ENCODE results near the gene CDH24. TPM values are rescaled to one million over a fixed set of nuclear protein-coding genes. Genes with fewer than 3 reads are reported as not detected.
A peak's percentile ranks its signal among the peaks of the same experiment; 100 is the strongest.

The CDH24 gene
- total and polyA plus RNA-seq, 9 of the 15 experiments (the other 6 are each of a cell fraction or from before 2014, with no cell fraction given) = 0.04 to 16.2 (median 4.9) TPM

DNA sequence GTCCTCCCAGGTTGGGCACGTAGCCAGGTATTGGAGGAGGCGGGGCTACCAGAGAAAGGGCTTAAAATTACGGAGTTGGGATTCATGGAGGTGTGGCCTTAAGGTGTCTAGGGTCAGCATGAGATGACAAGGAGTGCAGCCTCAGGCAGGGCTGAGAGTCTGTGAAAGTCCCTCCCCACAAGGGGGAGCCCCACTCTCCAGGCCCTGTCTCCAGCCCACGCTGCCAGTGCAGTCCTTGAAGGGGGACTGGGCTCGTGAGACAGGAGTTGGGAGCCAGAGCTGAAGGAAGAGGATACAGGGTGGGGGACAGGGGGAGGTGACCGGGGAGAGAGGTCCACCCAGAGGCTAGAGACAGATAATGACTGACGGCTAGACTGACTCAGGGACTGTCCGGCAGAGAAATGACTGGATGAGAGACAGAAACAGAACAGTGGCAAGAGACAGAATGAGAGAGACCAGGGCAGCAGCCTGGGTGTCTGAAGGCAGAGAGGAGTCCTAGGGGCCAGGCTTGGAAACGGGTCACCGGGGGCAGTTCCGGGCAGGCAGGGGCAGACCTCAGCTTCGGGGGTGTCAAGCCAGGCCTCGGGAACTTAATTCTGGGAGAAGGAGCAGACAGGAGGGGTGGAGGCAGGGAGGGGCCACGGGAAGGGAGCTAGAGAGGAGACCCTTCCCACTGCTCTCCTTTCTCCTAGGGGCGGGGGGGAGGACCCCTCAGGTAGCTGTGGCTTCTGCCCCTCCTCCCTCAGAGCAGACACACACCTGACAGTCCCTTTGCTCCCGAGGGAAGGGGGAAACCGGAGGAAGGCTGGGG lies 970 bp downstream of the CDH24 start:
- Histone ChIP-seq H3K9me1 (ENCODE audit: control insufficient read depth, insufficient read depth, low read length) (no peaks in the 10 kb centered on the region), H4K20me1 (replicated peaks; ENCODE audit: control insufficient read depth, insufficient read depth, low read length) (0 out of 2 replicates have a peak, but pooled peaks cover 2% of the 10 kb centered on the region), H3K27ac (ENCODE audit: extremely low read depth, low read depth, low read length) (peak overlapping the region; percentile 7; the same call in 2 of the 3 replicates), H3K4me2 (ENCODE audit: insufficient read depth, low read length) (peak overlapping the region; percentile 74), H3K36me3 (ENCODE audit: control insufficient read depth, insufficient read depth, low read length) (peaks cover 28% of the 10 kb centered on the region), H3K27me3 (ENCODE audit: control insufficient read depth in 2 of 2, insufficient read depth in 2 of 2, low read length in 2 of 2) (no peaks in the 10 kb centered on the region), H3K4me1 (replicated peaks in 1 of 2; ENCODE audit: control insufficient read depth in 2 of 2, insufficient read depth in 2 of 2, low read length in 2 of 2) (peaks cover 11 to 51% of the 10 kb centered on the region in 2 experiments), H3K9me3 (replicated peaks; ENCODE audit: control insufficient read depth, insufficient read depth, low read depth, low read length) (no peaks in the 10 kb centered on the region), H3K4me3 (peak overlapping the region; percentile 69), H3K79me2 (ENCODE audit: control insufficient read depth, insufficient read depth, low read length) (no peaks in the 10 kb centered on the region; the same call in 2 of the 3 replicates), H3K9ac (ENCODE audit: insufficient read depth in 1 of 2, low read depth in 2 of 2, low read length in 2 of 2) (peak overlapping the region; percentile 47 to 91), H2AFZ (ENCODE audit: low read depth, low read length) (peak overlapping the region; percentile 78)
- in situ Hi-C loops (cut with MboI) (no loop called here), intact Hi-C loops (cut with micrococcal nuclease) (loop anchor here (1.0 kb wide), 2 partner anchors 53 to 62 kb away; no protein-coding TSS in a partner anchor)
- CTCF ChIA-PET (ENCODE audit: low intra/inter-chr PET ratio) = interaction anchor here (0.8 to 9.2 kb wide), 6 partner anchors 50 to 500 kb away, joined by 3 to 141 read pairs (median 16); partner anchors contain the start of gene AJUBA
- FAIRE-seq (peak; percentile 97), DNase-seq (ENCODE audit: extremely low read depth in 1 of 4, low spot score in 3 of 4) (peak; percentile 87 to 92 (median 89)), ATAC-seq (peak; percentile 83)
- POLR2A ChIA-PET = interaction anchor here (0.6 to 2.0 kb wide), 11 partner anchors 22 to 238 kb away, joined by 3 to 17 read pairs (median 3); partner anchors contain the start of genes HAUS4 and PSMB5
- no TSS peak for BruUV-seq (replicated peaks)
- 8% methylated on average over 13 of the region's 17 CpGs for WGBS (ENCODE audit: insufficient coverage, low coverage, missing lambda C conversion rate)
- TF ChIP-seq ZNF212 (CRISPR knock-in tag; IDR thresholded peaks at IDR 0.05) (no peak), TCF7L2 (IDR thresholded peaks at IDR 0.05; ENCODE audit: low read depth, low read length) (no peak), ZNF175 (CRISPR knock-in tag; IDR thresholded peaks at IDR 0.05; ENCODE audit: low read depth) (no peak), MCM7 (IDR thresholded peaks at IDR 0.05) (no peak), STAT5B (CRISPR knock-in tag; IDR thresholded peaks at IDR 0.05) (no peak), PHB (CRISPR knock-in tag; IDR thresholded peaks at IDR 0.05) (no peak), ESRRB (CRISPR knock-in tag; IDR thresholded peaks at IDR 0.05; ENCODE audit: borderline replicate concordance) (no peak), JUND (IDR thresholded peaks at IDR 0.05; ENCODE audit: borderline replicate concordance, low read depth, low read length) (peak; percentile 57; the same call in 1 of the 2 replicates), JUND (tag; IDR thresholded peaks at IDR 0.05; ENCODE audit: borderline replicate concordance, low read depth, low read length) (peak; percentile 36; the same call in 1 of the 3 replicates), MEIS2 (IDR thresholded peaks at IDR 0.05; ENCODE audit: partially characterized antibody) (peak; percentile 45), ZNF830 (CRISPR knock-in tag; IDR thresholded peaks at IDR 0.05) (no peak), ARID1B (IDR thresholded peaks at IDR 0.05) (peak; percentile 41), L3MBTL2 (IDR thresholded peaks at IDR 0.05) (peak; percentile 80), SOX6 (IDR thresholded peaks at IDR 0.05) (no peak), NELFE (IDR thresholded peaks at IDR 0.05; ENCODE audit: insufficient read depth, insufficient read length) (no peak), U2AF2 (optimal IDR thresholded peaks at IDR 0.05; ENCODE audit: low read depth, low read length) (no peak)
- TF ChIP-seq, protein P1, sequence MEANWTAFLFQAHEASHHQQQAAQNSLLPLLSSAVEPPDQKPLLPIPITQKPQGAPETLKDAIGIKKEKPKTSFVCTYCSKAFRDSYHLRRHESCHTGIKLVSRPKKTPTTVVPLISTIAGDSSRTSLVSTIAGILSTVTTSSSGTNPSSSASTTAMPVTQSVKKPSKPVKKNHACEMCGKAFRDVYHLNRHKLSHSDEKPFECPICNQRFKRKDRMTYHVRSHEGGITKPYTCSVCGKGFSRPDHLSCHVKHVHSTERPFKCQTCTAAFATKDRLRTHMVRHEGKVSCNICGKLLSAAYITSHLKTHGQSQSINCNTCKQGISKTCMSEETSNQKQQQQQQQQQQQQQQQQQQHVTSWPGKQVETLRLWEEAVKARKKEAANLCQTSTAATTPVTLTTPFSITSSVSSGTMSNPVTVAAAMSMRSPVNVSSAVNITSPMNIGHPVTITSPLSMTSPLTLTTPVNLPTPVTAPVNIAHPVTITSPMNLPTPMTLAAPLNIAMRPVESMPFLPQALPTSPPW (CRISPR knock-in tag; IDR thresholded peaks at IDR 0.05) = no peak
- TF ChIP-seq, protein P2, sequence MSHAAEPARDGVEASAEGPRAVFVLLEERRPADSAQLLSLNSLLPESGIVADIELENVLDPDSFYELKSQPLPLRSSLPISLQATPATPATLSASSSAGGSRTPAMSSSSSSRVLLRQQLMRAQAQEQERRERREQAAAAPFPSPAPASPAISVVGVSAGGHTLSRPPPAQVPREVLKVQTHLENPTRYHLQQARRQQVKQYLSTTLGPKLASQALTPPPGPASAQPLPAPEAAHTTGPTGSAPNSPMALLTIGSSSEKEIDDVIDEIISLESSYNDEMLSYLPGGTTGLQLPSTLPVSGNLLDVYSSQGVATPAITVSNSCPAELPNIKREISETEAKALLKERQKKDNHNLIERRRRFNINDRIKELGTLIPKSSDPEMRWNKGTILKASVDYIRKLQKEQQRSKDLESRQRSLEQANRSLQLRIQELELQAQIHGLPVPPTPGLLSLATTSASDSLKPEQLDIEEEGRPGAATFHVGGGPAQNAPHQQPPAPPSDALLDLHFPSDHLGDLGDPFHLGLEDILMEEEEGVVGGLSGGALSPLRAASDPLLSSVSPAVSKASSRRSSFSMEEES (CRISPR knock-in tag; IDR thresholded peaks at IDR 0.05) = no peak
